Measurements from ENCODE around the gene PDS5B. TPM values are rescaled to one million over a fixed set of nuclear protein-coding genes. Genes with fewer than 3 reads are reported as not detected.
A peak's percentile ranks its signal among the peaks of the same experiment; 100 is the strongest.
"Not testable (repeated sequence)": the region's sequence is repeated elsewhere in the genome, so short reads cannot be mapped to it uniquely, and the experiment has no call there.

Gene PDS5B
- total RNA-seq, 1 experiment from 2014 or later: 16.3 TPM

DNA sequence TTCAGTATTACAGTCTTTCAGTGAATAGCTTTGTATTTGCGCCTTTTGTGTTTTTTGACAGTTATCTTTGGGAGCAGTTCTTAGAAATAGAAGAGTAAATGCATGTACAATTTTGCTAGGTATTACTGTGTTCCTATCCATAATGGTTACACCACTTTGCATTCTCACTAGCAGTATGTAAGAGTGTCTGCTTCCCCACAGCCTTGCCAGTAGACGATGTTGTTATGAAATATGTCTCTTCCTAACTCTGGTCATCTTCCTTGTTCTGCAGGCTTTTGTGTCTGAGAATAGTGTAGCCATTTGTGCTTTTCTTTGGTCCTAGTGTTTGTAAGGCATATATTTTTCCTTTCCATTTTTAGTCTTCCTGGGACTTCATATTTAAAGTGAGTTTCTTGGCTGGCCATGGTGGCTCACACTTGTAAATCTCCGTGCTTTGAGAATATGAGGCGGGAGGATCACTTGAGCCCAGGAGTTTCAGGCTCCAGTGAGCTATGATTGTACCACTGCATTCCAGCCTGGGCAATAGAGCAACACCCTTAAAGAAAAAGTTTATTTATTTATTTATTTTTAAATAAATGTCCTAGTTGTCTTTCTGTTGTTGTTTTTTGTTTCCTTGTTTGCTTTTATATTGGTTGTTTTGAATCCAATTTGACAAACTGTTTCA lies 140.3 kb downstream of the PDS5B start:
- no peak for DNase-seq (ENCODE audit: low read depth)

DNA sequence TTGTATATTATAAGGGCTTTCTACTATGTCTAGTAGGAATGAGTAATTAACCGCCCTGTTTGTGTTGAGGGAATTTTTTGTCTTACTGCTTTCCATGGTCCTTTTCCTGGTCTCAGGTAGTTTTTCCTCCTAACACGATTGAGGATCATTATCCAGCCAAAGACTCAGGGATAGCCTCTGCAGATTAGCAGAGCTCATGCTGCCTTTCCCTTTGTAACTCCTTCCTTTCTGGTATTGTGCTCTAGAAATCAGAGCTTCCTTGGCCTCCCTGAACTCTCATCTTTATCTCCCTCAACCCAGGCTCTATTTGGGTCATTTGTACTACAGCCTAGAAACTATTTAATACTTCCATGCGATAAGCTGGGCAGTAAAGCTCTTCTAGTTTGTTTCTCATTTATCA lies 142.1 kb downstream of the PDS5B start:
- DNase-seq (ENCODE audit: low read depth): no peak

DNA sequence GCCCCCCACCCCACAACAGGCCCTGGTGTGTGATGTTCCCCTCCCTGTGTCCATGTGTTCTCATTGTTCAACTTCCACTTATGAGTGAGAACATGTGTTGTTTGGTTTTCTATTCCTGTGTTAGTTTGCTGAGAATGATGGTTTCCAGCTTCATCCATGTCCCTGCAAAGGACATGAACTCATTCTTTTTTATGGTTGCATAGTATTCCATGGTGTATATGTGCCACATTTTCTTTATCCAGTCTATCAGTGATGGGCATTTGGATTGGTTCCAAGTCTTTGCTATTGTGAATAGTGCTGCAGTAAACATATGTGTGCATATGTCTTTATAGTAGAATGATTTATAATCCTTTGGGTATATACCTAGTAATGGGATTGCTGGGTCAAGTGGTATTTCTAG lies 142.8 kb downstream of the PDS5B start:
- not testable (repeated sequence) for DNase-seq (ENCODE audit: low read depth)

DNA sequence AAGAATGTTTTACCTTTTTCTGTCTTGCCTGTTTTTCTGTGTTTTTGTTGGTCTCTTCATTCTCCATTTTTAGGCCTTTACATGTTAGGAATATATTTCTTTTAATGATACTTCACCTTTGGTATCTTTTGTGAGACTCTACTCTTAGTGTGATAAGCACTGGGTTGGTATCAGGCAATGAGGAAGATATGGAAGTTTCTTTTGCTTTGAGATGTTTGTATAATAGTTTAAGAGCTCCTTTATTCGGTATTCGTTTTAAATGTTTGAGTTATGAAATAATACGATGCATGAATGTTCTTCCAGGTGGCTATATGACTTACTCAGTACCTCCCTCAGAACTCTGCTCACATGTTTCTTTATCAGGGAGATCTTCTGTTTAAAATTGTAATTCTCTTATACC lies 144.8 kb downstream of the PDS5B start:
- DNase-seq (ENCODE audit: low read depth): no peak

DNA sequence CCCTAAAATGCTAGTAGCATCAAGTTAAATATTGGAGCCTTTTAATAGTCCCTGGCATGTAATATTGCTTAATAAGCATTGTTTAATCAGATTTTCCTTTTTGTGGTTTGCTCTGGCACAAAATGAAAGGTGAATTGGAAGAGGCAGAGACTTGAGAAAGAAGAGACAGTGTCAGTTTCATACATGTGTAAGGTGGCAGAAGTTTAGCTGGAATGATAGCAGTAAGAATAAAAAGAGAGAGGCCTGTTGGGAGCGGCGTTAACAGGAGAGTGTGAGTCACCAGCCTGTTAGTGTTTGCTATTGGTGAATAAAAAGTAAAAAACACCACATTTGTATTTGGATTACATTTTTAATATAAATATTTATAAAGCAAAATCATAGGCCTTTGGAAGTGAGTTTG lies 145.3 kb downstream of the PDS5B start:
- peak; percentile 11 for DNase-seq (ENCODE audit: low read depth)

DNA sequence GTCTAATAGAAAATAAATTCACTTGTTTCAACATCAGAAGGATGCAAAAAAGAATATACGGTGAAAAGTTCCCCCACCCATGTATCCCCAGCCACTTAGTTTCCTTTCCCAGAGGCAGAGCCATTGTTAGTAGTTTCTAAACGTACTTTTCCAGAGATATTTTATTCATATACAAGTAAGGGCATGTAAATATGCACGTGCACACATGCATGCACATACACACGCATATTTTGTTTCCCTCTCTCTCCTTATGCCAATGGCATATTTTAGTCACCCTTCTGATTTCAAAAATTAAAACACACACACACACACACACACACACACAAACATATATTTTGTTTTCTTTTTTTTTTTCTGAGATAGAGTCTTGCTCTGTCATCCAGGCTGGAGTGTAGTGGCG lies 147.4 kb downstream of the PDS5B start:
- DNase-seq (ENCODE audit: low read depth): no peak

DNA sequence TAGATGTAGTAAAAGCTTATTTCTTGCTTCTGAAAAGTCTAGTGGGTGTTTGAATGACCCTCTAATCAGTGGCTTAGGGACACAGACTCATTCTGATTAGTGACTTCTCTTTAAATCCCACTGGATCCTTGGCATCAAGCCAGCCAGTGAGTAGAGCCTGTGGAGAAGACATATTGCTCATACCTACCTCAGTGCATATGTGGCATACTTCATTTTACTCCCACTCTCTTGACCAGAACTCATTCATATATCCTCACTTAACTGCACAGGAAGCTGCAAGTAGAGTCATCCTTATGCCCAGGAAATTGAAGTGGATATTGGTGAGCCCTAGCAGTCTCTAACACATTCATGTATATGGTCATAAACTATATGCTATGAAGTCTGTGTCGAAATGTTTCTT lies 148.3 kb downstream of the PDS5B start:
- peak; percentile 66 for DNase-seq (ENCODE audit: low read depth)

DNA sequence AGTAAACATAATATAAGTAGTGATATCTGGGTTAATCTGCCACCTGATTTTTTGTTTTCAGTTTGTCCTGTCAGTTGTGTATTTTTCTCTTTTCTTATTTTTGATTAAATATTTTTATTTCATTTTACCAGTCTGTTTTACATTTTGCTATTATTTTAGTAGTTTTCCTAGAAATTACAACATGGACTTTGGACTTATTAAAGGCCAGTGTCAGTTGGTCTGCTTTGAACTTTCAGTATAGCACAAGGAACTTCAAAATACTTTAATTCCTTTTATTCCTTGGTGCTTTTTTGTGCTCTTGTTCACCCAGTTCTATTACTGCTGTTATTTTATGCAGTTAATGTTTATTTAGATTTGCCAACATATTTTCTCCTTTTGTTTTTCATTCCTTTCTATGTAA lies 149.6 kb downstream of the PDS5B start:
- no peak for DNase-seq (ENCODE audit: low read depth)

DNA sequence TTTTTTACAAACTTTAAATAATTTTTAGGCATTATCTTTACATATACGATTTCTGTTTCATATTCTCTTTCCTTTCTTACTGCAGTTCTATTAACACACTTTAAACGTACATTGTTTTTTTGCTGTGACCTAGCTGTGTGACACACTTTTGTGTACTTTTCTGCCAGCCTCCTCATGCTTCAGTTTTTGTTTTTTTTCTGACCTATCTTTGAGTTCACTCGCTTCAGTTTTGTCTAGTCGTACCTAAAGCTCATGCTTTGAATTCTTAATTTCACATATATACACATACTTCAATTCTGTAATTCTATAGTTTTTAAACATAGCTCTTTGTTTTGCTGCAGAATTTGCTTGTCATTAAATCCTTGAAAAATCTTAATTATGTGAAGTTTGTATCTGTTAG lies 150.4 kb downstream of the PDS5B start:
- DNase-seq (ENCODE audit: low read depth): no peak

DNA sequence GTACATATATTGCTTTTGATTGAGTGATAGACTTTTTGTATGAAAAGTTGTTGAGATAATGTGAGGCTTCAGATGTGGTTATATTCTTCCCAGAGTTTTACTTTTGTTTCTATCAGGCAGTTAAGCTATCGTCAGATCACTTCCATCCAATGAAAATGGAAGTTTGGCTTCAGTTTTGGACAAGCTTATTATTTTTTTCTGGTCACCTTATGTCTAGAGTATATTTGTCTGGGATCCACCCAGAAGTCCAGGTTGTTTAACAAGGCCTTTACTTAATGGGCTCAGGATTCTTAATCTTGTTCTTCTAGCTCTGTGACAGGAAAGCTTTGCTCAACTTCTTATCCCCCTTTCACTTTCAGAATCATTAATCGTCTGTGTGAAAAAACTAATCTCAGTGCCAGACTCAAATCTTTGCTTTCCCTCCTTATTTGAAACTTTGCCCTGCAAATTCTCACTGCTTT lies 150.9 kb downstream of the PDS5B start:
- peak; percentile 6 for DNase-seq (ENCODE audit: low read depth)

DNA sequence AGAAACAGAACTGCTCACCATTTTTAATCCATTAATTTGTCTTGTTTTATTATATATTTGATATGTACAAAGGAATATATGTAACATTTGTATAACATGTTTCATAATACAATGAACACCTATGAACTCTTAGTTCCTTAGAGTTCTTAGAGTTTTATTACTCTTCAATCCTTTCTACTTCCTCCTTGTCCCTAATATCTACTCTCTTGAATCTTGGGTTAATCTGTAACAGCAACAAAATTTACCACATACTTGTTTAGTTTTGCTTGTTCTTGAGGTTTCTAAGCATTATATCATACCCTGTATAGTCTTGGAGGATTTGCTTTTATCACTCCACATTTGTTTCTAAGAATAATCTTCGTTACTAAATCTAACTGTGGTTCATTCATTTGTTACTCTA lies 151.4 kb downstream of the PDS5B start:
- DNase-seq (ENCODE audit: low read depth): no peak

DNA sequence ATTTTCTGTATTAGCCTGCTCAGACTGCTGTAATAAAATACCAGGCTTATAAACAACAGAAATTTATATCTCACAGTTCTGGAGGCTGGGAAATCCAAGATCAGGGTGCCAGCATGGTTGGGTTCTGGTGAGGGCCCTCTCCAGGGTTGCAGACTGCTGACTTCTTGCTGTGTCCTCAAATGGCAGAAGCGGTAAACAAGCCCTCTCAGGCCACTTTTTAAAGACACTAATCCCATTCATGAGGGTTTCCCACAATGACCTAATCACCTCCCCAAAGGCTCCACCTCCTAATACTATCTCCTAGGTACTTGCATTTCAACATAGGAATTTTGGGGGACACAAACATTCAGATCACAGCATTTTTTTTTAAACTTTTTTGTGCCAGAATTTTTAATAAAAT lies 159.3 kb downstream of the PDS5B start:
- no peak for DNase-seq (ENCODE audit: low read depth)

DNA sequence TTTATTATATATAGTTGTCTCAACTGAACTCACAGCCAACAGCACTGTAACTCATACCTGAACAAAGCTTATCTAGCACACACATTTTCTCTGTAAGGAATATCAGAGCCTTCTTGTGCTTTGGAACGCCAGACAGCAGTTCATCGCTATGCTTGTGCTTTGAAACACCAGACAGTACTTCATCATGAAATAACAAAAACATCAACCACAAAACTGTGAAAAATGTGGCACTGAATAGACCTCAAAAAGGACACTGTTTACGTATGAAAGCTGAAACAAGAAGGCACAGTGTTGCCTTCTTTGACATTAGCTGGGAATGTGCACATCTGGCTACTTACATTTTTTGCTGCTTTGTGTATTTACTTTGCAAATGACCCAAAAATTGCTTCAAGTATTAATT lies 160.2 kb downstream of the PDS5B start:
- DNase-seq (ENCODE audit: low read depth): peak; percentile 3

DNA sequence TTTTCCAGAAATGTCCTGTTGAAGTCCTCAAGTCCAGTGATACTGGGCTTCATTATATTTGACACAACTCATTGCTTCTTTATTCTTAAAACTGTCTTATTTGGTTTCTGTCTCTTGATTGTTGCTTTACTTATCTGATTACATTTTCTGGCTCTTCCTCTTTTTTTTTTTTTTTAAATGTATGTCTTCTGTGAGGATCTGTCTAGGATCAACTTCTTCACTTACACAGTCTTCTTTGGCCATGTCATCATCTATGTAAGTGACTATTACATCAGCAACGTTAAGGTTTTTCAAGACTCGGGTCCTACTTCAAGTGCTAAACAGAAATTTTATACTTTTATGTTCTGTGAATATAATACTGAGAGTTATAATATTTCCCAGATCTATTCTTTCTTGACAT lies 162.1 kb downstream of the PDS5B start:
- DNase-seq (ENCODE audit: low read depth): no peak

DNA sequence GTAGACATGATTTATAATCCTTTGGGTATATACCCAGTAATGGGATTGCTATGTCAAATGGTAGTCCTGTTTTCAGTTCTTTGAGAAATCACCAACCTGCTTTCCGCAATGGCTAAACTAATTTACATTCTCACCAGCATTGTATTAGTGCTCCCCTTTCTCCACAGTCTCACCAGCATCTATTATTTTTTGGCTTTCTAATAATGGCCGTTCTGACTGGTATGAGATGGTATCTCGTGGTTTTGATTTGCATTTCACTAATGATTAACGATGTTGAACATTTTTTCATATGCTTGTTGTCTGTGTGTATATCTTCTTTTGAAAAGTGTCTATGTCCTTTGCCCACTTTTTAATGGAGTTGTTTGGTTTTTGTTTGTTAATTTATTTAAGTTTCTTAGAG lies 165.1 kb downstream of the PDS5B start:
- no peak for DNase-seq (ENCODE audit: low read depth)

DNA sequence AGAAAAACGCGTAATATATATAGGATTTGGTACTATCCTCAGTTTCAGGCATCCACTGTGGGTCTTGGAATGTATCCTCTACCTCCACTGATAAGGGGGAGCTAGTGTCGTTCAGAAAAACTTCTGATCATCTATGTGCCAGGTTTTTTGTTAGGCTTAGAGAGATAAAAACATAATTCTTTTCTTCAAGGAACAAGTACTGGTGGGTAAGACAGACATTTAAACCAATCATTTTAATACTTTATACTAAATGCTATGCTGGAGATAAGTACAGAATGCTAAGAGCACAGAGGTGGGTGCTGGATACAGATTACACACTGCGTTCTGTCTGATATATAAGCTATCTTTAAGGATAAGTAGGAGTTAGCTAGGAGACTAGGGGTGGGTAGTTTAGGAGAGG lies 166.1 kb downstream of the PDS5B start:
- DNase-seq (ENCODE audit: low read depth): no peak

DNA sequence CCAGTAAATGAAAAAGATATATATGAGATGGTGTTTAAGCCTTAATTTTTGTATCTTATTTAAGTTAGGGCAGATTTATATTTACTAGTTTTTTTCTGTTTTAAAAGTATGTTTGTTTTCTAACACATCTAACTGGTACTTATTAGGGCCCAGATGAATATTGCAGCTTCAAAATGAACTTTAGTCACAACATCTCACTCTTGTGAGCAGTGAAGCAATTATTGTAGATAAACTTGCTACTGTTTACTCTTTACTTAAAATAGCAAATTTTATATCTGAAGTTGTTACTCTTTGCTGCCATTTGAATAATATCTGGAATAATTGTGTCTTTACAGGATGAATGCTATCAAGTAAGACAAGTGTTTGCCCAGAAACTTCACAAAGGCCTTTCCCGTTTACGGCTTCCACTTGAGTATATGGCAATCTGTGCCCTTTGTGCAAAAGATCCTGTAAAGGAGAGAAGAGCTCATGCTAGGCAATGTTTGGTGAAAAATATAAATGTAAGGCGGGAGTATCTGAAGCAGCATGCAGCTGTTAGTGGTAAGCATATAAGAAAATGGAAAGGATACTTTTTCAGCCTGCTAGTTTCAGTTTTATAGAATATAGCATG lies 166.8 kb downstream of the PDS5B start:
- DNase-seq (ENCODE audit: low read depth): no peak

DNA sequence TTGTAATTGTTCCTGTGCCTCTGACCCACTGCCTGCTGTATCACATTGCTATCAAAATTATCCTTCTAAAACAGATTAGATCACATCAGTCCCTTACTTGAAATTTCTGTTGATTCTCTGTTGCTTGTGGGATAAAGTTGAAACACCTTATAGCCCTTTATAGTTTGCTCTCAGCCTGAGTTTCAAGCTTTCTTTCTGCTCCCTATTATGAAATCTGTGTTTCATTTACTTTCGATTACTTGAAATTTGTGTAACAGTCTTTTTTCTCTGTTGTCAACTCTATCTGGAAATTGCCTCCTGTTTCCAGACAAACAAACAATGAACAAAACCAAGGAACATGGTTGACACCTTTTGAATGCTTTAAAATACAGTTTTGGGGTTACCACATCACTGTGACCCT lies 167.9 kb downstream of the PDS5B start:
- DNase-seq (ENCODE audit: low read depth): no peak

DNA sequence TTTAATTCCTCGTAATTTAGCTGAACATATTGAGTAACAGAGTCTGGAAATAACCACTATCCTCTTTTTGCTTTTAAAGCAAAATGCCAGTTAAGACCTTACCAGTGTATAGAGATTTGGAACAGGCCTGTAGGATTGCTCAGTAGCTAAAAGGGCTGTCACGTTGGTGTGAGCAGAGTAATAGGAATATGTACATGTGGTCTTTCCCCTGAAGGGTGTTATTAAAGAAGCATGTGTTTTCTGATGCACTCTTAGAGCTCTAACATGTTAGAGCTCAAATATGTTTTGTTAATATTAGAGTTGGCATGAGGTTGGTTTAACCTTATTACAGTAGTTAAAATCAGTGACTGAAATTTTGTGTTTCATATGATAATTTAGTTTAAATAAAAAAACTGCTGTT lies 172.9 kb downstream of the PDS5B start:
- DNase-seq (ENCODE audit: low read depth): no peak

DNA sequence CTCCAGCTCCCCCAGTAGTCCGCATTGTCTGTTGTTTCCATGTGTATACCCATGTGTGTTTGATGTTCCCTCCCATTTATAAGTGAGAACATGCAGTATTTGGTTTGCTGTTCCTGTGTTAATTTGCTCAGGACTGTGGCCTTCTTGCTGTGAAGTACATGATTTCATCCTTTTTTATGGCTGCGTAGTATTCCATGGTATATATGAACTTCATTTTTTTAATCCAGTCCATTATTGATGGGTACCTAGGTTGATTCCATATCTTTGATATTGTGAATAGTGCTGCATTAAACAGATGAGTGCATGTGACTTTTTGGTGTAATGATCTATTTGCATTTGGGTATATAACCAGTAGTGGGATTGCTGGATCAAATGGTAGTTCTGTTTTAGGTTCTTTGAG lies 175.2 kb downstream of the PDS5B start:
- DNase-seq (ENCODE audit: low read depth): no peak

DNA sequence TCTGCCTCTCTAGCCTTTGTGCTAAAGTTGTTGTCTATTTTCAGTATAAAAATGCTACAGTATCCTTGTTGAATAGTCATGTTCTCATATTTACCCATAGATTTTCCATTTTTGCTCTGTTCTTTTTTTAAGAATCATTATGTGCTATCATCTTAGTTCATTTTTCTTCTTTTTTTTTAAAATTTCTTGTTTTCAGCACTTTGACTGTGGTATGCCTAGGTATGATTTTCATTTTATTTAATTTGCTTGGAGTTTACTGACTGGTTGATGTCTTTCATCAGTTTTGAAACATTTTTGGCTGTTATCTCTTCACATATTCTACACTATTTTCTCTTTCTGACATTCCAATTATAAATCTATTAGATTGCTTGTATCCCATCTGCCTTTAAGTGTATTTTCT lies 192.9 kb downstream of the PDS5B start:
- DNase-seq (ENCODE audit: low read depth): no peak

DNA sequence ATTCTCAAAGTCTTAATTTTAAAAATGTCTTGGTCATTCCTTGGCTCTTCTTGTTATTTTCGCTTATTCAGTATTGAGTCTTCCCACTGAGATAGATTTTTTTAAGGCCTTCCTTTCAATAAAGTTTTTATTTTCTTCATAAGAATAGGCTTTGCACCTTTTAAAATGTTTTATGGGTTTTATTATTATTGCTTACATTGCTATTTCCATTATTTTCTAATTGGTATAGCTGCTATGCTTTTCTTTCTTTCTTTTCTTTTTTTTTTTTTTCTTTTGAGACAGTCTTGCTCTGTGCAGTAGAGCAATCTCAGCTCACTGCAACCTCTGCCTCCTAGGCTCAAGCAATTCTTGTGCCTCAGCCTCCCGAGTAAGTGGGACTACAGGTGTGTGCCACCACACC lies 195.7 kb downstream of the PDS5B start:
- no peak for DNase-seq (ENCODE audit: low read depth)

DNA sequence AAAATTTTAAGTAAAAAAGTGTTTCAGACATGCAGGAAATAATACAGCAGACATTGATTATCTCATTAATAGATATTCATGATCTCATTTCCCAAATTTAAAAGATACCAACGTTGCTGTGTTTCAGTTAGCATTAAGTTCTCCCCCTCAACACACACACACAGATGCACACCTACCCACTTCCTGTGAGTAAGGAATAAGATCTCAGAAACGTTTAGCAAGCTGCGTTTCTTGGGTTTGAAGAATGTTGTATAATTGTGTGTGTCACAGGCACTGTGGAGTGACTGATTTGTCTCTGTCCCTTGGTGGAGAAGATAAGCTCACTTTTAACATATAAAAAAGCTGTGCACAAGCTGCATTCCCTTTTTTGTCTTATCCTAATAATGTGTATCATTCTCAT lies 196.8 kb downstream of the PDS5B start:
- DNase-seq (ENCODE audit: low read depth): peak; percentile 42

DNA sequence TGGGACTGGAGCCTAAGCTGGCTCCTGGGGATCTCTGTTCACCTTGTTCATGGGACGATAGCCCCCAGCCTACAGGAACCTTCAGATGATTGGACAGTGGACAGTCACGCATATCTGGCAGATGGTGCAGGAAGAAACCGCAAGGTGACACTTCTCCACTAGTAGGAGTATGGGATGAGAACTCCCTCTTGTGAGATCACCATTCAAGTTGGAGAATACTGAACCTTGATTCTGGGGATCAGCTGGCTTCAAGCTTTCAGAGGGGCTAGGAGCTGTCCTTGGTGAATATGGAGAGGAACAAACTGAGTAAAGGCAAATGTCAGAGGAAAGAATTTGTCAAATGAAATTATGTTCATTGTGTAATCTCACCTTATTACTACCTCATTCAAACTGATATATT lies 204.5 kb downstream of the PDS5B start:
- DNase-seq (ENCODE audit: low read depth): no peak

Data from RPMI7951 (cell line).